NCI-H187 treated with DMSO at 0.1 percent for 48 hours (cell line): ENCODE data around the gene SIGLEC12.
"Not testable (repeated sequence)": the region's sequence is repeated elsewhere in the genome, so short reads cannot be mapped to it uniquely, and the experiment has no call there.

Source experiments
- DNase-seq: peaks from one replicate; lab custom pipeline; 2025; lab: John Stamatoyannopoulos, UW

Gene SIGLEC12

DNA sequence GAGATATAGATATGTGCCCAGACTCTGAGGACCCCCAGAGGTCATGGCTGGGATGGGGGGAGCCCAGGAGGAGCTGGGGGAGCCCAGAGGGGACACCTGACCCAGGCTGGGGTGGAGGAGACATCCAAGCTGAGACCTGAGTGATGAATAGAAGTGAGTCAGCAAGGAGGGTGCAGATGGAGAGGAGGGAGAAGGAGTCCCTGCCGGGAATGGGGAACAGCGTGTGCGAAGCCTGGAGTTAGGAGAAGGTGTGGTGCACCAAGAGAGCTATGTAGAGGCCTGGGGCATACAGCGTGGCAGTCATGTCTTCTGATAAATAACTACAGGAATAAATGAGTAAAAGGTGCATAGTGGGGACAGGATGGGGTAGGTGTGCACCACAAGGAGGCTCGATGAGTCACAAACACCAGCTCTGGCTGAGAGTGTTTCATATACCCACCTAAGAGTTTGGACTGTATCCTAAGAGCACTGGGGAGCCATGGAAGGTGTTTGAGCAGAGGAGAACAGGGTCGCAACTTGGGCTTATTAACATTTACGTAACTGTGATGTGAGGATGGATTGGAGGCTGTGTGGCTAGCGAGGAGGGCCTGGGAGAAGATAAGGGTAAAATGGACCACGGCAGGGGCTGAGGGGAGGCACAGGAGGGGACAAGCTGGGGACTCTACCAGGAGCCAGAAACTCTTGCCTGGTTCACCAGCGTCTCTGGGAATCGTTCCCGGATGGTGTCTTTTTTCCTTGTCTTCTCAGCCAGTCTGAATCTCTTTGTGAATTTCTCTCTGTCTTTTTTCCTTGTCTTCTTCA, 21.9 kb downstream of the SIGLEC12 start:
- DNase-seq, result no peak

GRCh38 chr19:51478381-51479234, 23.0 kb downstream of the SIGLEC12 start, which contains the start of gene CEACAM18:
Gene CEACAM18 (plus strand): TSS chr19:51478539.
- no peak for DNase-seq

DNA sequence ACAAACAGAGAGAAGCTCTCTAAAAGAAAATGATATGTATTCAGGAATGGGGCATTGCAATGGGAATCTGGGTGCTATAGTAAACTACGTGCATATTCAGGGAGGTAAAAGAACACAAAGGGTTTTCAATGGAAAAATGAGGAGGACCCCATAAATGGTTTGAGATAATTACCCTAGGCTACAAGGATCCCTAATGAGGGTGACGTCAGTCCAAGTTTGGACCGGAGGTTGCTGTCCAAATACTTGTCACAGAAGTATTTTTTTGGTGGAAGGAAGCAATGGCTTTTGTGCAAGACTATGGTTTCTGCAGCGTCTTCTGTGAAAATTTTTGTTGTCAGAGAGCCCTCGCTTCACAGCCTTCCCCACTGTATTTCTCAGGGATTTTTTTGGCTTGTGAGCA, 24.3 kb downstream of the SIGLEC12 start:
- no peak for DNase-seq

GRCh38 chr19:51476164-51476563, 25.4 kb downstream of the SIGLEC12 start:
- no peak for DNase-seq

GRCh38 chr19:51473009-51473707, 28.4 kb downstream of the SIGLEC12 start:
- DNase-seq, result no peak

- DNase-seq, result no peak
Measured at GRCh38 chr19:51472607-51473006, 29.0 kb downstream of the SIGLEC12 start.

DNA sequence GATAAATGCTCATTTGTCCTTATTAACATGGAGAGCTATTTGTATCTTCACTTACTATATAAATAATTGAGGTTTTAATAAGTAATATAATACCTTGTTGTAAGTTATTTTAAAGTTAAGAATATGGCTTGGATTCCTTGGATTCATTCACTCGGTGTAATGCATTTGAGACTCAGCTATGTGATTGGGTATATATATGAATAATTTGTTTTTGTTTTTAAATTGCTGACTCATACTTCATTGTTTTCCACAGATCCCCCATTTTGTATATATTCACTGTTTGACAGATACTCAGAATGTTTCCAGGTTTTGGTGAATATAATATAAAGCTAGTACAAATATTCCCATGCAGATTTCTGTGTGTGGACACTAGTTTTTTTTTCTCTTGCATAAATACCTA, 30.1 kb downstream of the SIGLEC12 start:
- no peak for DNase-seq

GRCh38 chr19:51470966-51471365, 30.6 kb downstream of the SIGLEC12 start:
- DNase-seq, result no peak

GRCh38 chr19:51469629-51470028, 32.0 kb downstream of the SIGLEC12 start:
- no peak for DNase-seq

- DNase-seq, result no peak
Measured at GRCh38 chr19:51469162-51469561, 32.4 kb downstream of the SIGLEC12 start.

DNA sequence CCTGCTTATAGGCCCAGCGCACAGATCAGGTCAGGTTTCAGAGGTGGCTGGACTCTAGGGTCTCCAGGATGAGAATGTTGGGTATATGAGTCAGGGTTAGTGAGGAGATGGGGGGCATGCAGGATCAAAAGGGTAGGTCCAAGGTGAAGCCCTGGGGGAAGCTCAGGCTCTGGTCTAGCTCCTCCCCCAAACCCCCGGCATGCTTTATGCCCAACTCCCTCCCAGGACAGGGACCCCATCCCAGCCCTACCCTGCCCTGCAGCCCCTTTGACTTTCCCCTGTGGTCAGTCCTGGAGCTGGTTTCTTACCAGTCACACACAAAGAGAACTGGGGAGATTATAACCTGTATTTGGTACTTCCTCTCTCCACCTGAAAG, 33.1 kb downstream of the SIGLEC12 start:
- no peak for DNase-seq

GRCh38 chr19:51467864-51468544, 33.6 kb downstream of the SIGLEC12 start:
- no peak for DNase-seq

DNA sequence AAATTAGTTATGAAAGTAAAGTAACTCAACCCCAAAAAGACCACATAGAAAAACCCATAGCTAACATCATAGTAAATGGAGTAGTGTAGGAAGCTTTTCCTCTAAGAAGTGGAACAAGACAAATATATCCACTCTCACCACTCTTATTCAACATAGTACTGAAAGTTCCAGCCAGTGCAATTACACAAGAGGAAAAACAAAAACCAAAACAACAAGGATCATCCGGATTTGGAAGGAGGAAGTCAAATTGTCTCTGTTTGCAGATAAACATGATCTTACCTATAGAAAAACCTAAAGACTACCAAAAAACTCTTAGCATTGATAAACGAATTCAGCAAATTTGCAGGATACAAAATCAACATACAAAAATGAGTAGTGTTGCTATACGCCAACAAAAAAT, 34.9 kb downstream of the SIGLEC12 start:
- DNase-seq, result no peak

DNA sequence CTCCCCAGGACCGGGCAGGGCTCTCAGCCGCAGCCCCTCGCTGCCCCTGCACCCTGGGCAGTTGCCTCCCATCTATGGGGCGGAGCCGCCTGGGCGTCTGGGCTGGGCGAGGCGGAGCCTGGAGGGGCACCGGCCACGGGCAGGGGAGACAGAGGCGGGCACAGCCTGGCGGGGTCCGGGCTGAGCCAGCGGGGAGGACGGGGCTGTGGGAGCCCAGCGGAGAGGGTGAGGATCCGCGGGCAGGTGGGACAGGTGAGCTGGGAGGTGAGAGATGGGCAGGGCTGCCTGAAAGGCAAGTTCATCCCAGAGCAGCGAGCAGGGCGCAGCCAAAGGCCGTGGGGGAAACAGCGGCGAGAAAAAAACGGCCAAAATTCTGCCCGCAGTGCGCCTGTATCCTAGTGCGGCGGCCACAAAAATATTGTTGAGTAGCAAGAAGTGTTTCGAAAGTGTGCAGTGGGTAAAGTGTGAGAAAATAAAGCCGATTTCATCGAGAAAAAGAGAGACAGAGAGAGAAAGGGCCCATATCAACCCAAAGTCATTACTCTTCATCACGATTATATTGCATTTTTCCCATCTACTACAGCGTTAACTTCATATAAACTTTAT, 37.5 kb downstream of the SIGLEC12 start:
- DNase-seq, result not testable (repeated sequence)

- DNase-seq, result no peak
Measured at GRCh38 chr19:51462681-51463080, 38.9 kb downstream of the SIGLEC12 start.

DNA sequence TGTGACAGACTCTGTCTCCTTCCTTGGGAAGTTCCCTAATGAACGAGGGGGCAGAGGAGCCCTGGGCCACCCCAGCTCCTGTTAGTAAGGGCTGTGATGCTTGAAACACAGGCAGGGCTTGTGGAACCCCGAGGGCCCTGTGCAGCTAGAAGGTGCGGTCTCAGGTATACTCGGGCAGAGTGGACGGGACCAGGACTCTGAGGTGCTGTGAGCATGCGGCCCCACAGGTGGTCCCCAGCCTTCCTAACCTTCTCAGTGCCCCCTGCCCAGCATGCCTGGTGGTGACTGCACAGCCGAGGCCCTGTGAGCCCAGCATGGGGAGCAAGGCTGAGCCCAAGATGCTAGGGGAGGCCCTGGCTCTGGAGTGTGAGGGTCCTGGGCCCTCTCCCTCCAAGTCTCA, 39.3 kb downstream of the SIGLEC12 start:
- no peak for DNase-seq

GRCh38 chr19:51461723-51462161, 39.9 kb downstream of the SIGLEC12 start:
- DNase-seq, result no peak

GRCh38 chr19:51460164-51460992, 41.2 kb downstream of the SIGLEC12 start:
- no peak for DNase-seq

DNA sequence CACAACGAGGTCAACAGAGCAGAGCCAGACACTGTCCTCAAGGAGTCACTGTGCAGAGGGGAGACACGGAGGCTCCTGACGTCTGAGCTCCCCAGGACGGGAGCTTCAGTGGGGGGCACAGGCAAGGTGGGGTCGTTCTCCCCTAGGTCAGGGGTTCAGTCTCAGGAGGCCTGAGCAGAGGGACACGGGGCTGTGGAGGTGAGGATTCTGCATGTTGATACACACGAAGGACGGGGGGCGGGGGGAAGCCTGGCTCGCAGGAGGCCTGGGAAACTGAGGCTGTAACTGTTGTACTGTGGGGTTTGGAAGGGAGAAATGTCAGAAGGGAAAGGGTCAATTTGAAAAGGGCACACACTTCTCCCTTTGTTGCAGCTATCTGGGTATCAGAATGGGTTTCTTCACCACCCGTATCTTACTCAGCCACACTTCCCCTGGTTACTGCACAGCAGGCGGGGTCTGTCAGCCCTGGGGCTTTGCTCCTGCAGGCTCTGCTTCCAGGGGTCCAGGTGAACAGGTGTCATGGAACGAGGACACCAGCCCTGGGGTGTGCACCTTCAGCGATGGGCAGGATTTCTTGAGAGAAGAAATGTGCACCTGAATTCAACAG, 42.6 kb downstream of the SIGLEC12 start:
- DNase-seq, result no peak

- no peak for DNase-seq
Measured at GRCh38 chr19:51458051-51458645, 43.5 kb downstream of the SIGLEC12 start, which contains the start of gene SIGLEC8. Gene SIGLEC8 (minus strand): TSS chr19:51458454. CDS start chr19:51458387, 67 bp downstream.
